GM12873 (cell line): ENCODE measurements around the gene NLRP9.

Experiments
- CTCF ChIP-seq: IDR thresholded peaks from 2 replicates; pipeline ENCODE4 v1.5.1; 2012; ENCODE audit warnings: low read depth, mild to moderate bottlenecking, moderate library complexity, low read length, control low read depth; ENCODE audit not compliant: insufficient read depth; ENCODE audit errors: missing control alignments

NLRP9 gene

GRCh38 chr19:55672418-55672817 is 65.8 kb downstream of the NLRP9 start:
- TF ChIP-seq CTCF = no peak

- no peak for TF ChIP-seq CTCF
These were observed 67.2 kb downstream of the NLRP9 start for GRCh38 chr19:55671054-55671378.

- no peak for TF ChIP-seq CTCF
These were observed 67.7 kb downstream of the NLRP9 start for GRCh38 chr19:55670280-55671053.

- TF ChIP-seq CTCF = no peak
These were observed 68.6 kb downstream of the NLRP9 start for GRCh38 chr19:55669418-55670279.

- no peak for TF ChIP-seq CTCF
These were observed 69.4 kb downstream of the NLRP9 start for GRCh38 chr19:55668603-55669348.

- no peak for TF ChIP-seq CTCF
These were observed 70.2 kb downstream of the NLRP9 start for GRCh38 chr19:55667958-55668357.

- TF ChIP-seq CTCF = no peak
These were observed 70.7 kb downstream of the NLRP9 start for GRCh38 chr19:55667511-55667910.
